NCI-H1048 (cell line): ENCODE data around the gene TRIM66.
"Not testable (repeated sequence)": the region's sequence is repeated elsewhere in the genome, so short reads cannot be mapped to it uniquely, and the experiment has no call there.

ENCODE experiments used
- DNase-seq: peaks from one replicate; lab custom pipeline; 2025; lab: John Stamatoyannopoulos, UW

The TRIM66 gene

DNA sequence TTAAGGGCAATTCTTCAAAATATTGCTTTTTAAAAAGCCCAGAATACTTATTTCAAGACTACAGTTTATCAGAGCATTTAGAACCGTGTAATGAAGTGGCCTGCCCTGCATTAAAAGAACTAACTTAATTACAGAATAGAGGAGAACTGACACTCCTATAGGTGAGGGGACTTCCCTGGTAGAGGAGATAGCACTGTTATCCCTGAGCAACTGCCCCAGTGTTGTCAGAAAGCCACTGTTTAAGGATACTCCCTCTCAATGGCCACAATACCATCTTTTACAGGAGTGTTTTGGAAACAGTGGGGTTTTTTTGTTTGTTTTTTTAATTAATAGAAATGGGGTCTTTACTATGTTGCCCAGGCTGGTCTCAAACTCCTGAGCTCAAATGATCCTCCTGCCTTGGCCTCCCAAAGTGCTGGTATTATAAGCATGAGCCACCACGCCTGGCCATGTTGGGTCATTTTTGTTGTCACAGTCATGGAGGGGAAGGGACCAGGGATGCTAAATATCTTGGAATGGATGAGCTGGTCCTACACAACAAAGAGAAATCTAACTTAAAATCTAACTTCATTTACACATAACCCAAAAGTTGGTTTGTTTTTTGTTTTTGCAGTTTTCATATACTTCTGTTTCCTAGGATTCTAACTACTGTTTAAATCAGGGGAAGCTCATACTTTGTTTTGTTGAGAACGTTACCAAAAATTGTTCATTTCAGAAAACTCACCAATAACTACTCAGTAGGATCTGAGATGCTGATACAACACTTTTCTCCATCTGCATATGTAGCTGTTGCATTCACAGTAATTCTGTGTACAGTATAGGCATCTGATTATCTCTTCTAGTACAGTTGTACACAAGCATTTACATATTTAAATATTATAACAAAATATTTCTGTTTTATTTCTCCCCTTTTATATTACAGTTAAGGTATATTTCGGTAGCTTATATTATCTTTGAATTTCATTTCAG lies 8.2 kb upstream of the TRIM66 start:
- no peak for DNase-seq

DNA sequence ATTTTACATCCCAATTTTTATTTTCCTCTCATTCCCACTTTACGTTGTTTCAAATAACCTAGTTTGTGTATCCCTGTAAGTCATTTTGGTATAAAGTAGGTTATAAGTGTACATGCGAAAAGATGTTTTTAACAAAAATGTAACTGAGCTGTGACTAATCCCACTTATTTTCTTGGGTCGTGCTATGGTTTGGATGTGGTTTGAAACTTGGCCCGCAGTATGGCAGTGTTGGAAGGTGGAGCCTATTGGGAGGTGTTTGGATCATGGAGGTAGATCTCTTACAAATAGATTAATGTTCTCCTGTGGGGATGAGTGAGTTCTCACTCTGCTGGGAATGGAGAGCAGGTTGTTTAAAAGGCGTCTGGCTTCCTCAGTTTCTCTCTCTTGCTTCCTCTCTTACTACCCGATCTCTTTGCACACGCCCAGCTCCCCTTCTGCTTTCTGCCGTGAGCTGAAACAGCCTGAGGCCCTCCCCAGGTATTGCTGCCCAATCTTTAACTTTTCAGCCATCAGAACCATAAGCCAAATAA lies 7.3 kb upstream of the TRIM66 start:
- DNase-seq, result no peak

DNA sequence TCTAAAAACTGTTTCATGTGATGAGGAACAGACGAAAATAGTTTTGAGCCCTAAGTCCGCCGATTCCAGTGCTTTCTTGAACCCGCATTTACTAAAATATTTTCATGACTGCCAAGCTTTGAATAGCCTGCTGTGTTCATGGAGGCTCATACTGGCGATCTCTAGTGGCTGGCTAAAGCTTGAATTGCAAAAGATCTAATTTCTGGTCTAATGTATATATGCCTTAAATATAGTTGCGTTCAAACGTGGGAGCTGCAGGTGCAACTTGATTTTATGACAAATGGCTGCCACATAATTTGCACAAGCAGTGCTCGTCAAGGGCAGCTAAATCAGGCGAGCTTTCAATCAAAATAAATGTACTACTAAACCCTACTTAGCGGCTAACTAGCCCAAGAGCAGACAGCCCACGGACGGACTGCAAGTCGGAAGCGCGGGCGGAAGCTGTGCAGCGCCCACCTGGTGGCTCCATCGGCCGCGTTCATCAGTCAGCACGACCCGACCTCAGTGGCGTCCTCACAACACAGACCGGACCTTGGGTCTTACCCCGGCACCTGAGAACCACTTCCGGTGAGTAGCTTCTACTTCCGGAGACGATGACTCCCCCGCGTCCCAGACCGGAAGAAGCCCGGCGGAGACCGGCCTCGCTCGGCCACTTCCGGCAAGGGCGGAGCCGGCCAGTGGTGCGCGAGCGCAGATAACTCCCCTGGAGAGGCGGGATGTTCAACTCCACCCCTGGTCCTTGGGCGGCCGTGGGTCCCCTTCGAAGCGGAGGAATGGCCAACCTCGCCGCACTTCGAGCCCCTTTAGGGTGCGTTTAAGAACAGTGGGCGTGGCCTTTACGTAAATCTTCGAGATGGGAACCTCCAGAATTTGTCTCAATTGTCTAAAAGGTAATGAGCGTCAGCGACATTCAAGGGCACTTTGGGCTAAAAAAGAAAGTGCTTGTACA lies 6.2 kb upstream of the TRIM66 start:
- DNase-seq, result peak; percentile 89

DNA sequence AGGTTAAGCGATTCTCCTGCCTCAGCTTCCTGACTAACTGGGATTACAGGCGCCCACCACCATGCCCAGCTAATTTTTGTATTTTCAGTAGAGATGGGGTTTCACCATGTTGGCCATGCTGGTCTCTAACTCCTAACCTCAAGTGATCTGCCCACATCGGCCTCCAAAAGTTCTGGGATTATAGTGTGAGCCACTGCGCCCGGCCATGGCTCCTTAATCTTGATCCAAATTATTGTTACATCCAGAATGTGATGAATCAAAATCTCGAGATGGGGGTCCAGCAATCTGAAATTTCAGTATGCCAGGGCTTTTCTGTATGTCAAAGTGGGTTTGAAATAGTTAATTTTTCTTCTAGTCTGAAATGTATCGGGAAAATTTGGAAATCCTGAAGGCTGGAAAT lies 3.9 kb upstream of the TRIM66 start:
- no peak for DNase-seq

DNA sequence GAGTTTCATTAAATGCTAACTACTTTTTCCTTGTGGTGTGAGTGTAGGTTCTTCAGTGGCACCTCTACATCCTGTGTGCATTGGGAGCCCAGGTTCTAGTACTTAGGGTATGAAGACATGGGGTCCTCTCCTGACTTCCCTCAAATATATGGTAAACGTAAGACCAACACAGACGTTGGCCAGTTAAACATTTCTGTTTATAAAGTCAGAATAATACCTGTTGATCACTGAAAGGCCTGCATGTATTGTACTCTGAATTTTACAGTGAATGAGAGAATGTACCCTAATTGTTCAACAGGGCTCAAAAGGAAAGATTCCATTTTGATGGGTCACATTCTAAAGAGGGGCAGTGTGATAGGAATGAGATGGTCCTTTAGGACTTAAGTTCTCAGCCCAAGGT lies 3.4 kb upstream of the TRIM66 start:
- no peak for DNase-seq

DNA sequence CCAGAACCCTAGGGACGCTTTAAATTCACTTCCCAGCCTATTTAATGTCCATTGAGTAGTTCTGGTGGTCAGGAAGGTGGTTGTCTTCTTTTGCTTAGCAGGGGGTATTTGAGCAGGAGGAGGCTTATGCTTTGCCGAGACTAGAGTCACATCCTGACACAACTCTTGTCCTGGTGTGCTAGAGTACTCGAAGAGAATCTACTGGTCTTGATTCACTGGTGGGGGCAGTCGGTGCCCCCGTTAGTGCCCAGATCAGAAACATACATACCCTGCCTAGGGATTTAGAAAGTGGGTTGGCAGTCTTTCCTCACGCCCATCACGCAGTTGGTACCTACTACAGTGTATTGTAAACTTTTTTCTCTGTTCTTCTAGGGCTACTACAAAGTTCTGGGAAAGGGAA lies 2.8 kb upstream of the TRIM66 start:
- no peak for DNase-seq

DNA sequence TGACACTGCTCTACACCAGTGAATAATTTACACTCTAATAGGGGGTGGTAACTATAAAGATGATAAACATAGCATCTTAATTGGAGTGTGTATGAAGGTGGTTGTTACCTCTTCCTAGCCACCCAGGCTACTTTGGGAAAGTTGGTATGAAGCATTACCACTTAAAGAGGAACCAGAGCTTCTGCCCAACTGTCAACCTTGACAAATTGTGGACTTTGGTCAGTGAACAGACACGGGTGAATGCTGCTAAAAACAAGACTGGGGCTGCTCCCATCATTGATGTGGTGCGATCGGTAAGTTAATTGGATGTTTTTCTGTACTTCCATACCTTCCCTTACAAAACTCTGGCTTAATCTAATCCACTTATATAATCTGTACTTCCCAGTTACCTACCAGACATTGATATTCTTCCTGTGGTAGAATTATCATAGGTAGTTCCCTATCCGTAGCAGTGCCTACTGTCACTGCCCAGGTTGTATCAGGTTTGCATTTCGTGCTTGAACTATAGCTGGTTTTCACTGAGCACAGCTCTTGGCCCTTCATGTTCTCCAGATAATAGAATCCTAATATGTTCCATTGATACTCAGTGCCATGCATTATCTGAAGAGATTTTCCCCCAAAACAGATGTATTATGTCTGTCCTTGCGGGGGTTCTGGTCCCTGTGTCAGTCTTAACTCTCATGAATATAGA lies 2.3 kb upstream of the TRIM66 start:
- DNase-seq, result no peak

DNA sequence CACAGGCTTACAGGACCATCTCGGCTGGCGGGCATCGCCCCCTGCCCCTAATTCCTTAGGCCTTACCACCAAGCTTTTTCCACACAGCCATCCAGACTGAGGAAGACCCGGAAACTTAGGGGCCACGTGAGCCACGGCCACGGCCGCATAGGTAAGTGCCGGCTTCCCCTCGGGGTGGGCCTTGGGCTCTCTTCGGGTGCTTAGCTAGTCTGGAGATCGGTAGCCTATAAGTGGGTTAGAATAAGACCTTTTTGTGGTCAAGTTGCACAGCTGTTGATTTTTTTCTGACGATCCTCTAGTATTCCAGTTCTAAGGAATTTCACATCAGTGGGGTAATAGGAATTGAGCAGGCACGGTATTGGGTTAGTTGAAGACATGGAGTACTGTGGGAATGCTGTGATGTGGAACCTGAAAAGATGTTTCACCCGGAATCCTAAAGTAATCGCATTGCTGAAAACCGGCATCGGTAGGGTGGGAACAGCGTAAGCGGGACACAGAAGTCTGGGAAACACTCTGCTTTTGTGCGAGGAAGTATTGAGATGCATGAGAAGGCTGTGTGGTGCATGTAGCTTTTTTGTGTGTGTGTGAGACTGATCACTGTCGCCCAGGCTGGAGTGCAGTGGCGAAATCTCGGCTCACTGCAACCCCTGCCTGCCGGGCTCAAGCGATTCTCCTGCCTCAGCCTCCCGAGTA lies 796 bp upstream of the TRIM66 start:
- no peak for DNase-seq

DNA sequence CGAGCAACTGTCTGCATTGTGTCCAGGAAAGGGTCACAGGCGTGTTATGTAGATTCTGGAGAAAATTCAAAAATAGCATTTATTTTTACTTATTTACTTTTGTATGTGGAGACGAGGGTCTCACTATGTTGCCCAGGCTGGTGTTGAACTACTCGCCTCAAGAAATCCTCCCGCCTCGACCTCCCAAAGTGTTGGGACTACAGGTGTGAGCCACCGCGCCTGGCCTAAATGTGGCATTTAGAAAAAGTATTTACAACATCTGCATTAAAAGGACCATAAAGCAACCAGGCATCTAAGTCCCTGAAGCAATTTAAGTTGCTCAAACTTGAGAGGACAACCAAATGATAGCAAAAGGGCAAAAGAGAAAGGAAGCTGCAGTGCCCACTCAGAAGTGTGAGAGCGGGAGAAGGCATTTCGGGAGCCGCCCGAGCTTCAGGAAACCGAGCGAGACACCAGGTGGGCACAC lies 595 bp downstream of the TRIM66 start:
- no peak for DNase-seq

DNA sequence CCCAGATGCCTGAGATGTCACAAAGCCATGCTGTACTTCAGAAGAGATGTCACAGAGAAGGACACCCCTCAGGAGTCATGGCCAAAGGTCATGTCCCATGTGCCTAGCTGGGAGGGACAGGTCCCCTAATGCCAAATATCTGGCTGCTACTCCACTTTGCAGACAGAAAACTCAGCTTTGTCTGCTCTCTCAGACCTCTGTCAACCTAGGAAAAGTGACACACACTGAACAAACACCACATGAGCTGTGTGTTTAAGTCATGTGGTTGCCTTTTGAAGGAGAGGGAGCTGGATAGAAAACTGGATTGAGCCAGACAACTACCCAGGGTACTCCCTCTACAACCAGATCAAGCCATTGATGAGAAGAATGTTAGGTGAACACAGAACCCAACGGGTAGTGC lies 3.5 kb downstream of the TRIM66 start:
- DNase-seq, result no peak

DNA sequence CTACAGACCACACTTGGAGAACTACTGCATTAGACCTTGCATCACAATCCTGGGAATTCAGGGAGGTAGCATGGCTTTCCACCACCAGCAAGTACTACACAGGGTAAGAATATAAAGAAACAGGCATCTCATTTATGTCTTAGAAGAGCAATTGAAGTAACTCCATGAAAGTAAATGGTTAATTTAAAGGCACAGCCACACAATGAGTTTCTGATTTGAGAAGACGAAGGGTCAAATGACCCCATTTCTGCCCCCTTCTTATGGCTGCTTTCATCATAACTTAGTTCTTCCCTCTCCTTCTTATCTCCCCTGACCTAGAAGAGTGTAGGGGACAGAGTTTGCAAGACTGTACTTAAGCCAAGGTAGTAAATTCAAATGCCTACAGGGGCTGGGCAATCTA lies 6.0 kb downstream of the TRIM66 start:
- no peak for DNase-seq

DNA sequence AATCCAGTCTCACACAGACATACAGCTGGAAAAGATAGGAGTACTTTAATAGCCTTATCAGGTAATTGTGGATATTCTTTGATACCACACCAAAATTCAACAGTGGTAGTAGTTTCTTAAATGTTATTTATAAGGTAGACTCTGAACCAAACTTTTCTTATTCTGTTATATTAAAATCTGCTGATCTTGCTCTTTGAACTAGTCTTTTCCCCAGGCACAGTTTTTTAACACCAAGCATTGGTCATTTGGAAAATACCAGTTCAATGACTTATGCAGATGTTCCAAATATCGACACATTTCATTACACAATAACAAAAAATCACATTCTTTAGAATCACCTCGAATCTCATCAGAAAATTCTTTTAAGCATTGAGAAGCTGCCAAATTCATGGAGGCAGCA lies 7.6 kb downstream of the TRIM66 start:
- DNase-seq, result no peak

DNA sequence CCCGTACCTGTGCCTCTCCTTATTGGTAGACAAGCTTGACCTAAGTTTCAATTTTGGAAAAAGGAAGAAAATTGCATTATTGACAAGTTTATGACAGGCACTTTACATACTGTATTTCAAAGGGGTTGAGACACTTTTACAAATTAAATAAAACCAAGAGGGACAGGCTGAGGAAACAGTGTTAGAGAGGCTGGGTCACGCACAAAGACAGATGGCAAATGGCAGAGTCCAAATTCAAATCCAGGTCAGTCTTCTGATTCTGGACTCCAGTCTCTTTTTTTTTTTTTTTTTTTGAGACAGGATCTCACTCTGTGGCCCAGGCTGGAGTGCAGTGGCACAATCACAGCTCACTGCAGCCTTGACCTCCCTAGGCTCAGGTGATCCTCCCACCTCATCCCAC lies 10.1 kb downstream of the TRIM66 start:
- no peak for DNase-seq

DNA sequence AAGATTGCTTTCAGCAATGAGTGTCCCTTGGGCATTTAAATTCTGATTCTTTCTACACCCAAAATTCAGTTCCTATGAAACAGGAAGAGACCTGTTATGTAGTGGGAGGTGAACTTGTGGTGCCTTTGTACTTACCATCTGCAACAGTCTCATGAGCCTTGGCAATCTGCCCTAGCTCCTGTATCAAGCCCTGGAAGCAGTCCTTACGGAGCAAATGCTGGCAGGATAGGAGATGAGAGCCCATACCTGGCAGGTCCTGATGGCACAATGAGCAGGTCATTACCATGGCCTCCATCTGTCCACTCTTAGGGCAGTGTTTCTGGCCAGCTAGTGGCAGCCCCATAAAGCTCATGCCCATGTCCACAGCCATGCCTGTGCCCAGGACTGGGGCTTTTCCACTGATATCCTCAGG lies 10.8 kb downstream of the TRIM66 start:
- DNase-seq, result no peak

DNA sequence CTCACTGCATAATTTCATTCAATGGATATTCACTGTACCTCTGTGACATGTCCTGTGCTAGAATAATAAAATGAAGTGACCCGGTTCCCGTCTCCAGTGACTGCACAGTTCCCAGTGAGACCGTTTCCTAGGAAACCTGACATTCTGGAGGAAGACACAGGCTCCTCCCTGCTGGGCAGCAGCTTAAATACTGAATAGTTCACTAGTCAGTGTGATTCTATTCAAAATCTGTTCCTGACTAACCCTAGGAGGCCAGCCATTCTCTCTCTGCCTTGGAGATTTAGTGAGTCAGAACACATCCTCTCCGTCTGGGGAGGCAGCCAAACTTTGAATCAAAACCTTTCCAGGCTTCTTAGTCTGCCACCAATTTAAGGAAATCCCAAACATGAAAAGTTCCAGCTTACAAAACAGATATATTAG lies 11.3 kb downstream of the TRIM66 start:
- no peak for DNase-seq

DNA sequence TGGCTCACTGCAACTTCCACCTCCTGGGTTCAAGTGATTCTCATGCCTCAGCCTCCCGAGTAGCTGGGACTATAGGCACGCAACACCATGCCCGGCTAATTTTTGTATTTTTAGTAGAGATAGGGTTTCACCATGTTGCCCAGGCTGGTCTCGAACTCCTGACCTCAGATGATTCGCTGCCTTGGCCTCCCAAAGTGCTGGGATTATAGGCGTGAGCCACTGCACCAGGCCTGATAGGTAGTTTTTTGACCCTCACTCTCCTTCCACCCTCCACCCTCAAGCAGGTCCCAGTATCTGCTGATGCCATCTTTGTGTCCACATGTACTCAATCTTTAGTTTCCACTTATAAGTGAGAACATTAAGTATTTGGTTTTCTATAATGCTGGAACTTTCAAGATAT lies 12.4 kb downstream of the TRIM66 start:
- not testable (repeated sequence) for DNase-seq

DNA sequence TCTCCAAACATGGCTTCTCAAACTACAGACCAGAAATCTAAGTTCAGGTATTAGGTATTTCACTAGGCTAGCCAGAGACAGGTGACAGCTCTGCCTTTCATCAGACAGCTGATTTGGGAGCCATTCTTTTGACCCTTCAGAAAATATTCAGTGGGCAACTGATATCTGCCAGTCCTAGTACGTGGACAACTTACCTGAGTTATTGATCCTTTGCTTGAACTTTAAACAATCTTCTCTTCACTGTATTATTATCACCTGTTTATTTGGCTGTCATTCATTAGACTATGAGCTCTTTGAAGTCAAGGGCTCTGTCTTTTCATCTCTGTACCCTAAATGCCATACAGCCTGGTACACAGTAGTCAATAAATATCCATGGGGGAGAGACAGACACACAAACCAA lies 17.2 kb downstream of the TRIM66 start:
- no peak for DNase-seq

DNA sequence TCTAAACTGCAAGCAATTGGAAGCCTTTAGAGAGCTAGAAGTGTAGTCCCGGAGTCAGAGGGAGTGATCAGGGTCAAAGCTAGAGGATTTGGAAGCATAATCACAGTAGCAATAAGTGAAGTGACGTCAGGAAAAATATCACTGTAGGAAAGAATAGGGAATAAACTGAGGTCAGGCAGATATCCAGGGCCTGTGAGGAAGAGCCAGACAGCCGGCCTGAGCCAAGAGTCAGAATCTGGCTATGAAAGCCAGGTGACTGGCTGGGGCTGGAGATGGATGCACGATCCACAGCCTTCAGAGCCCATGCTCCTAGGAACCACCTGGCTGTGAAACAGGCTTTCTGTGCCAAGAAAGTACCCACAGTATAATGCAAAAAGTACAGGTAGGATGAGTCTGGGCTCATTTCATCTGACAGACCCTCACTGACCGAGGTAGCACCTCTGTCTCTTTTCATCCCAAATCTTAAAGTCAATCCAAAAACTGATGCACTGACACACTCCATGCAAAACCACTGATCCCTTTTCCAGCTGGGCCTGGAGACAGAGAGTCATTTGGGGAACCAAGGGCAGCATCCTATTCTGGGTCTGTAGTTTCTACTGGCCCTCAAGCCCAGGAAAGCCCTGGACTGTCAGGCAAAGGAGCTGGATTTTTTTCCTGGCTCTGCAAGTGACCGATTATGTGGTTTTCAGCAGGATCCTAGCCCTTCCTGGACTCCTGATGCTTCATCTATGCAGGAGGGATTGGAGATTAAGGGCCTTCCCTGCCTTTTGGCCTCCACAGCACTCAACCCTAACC lies 21.3 kb downstream of the TRIM66 start:
- DNase-seq, result no peak

DNA sequence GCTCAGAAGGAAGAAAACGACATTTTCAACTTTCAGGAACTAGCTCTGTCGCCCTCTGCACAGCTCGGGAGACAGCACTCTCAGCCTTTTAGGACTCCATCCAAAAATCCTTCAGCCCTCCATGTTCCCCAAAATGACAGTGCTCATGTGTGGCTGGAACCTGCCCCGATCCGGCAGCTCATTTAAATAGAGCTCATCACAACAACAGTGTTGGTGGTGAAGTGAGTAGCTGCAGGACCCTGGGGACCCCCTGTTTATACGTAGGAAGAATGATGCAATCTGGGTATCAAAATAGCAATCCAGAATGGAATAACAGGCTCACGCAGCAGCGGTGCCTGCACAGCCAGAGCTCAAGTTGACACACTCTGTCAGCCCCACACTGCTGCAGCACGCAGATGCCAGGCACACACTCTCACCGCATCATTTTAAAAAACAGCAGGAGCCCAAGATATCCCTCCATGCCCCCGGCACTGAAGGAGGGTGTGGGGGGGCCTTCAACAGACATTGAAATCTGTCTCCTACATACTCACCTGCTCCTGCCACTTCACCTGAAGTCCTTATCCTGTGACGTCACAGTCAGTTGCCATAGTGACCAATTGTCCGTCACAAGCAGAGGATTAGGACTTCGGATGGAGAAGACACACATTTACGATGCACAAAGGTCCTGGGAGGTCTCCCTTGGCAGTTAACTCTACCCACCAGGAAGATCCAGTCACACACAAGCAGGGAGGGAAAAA lies 24.0 kb downstream of the TRIM66 start:
- DNase-seq, result no peak

DNA sequence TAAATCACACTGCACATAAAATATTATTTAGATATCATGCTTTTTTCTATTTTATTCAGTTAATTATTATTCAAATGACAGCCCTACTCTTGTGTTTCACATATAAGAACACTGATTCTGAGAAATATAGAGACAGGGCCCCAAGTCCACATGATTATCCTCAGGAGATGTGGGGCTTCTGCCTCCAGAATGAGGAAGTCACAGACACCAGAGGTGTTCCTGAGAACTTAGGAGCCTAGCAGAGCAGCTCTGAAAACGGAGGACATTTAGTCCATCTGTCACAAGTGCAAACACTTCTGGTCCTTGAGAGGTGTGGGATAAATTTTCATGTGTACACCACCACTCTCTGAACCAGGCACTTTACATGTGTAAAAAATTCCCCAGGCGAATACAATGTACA lies 26.2 kb downstream of the TRIM66 start:
- DNase-seq, result no peak
